GM19351 (cell line): ENCODE measurements around the gene ITPRIPL1.
A peak's percentile ranks its signal among the peaks of the same experiment; 100 is the strongest.

ENCODE experiments used
- ATAC-seq: cut with Tn5 transposase; IDR thresholded peaks from one replicate; pipeline ENCODE4 v1.9.1; 2021; ENCODE audit warnings: mild to moderate bottlenecking, moderate library complexity; ENCODE audit not compliant: unreplicated experiment

Gene ITPRIPL1

GRCh38 chr2:96320728-96321622 is 4.1 kb upstream of the ITPRIPL1 start:
- peak; percentile 11 for ATAC-seq

- no peak for ATAC-seq
Measured at GRCh38 chr2:96323849-96324248, 1.3 kb upstream of the ITPRIPL1 start.

GRCh38 chr2:96324721-96325040 is 436 bp upstream of the ITPRIPL1 start:
- no peak for ATAC-seq

GRCh38 chr2:96325884-96326255 is 753 bp downstream of the ITPRIPL1 start:
- ATAC-seq, result no peak

- no peak for ATAC-seq
Measured at GRCh38 chr2:96326564-96326963, 1.4 kb downstream of the ITPRIPL1 start.

- no peak for ATAC-seq
Measured at GRCh38 chr2:96326990-96327820, 2.1 kb downstream of the ITPRIPL1 start.

- ATAC-seq, result no peak
Measured at GRCh38 chr2:96329456-96329855, 4.3 kb downstream of the ITPRIPL1 start.

- ATAC-seq, result no peak
Measured at GRCh38 chr2:96329874-96330273, 4.8 kb downstream of the ITPRIPL1 start.

- ATAC-seq, result no peak
Measured at GRCh38 chr2:96330407-96330806, 5.3 kb downstream of the ITPRIPL1 start.

- ATAC-seq, result no peak
Measured at GRCh38 chr2:96333708-96334107, 8.6 kb downstream of the ITPRIPL1 start.

GRCh38 chr2:96336104-96336775 is 11.1 kb downstream of the ITPRIPL1 start:
- no peak for ATAC-seq

- ATAC-seq, result no peak
Measured at GRCh38 chr2:96336873-96337272, 11.8 kb downstream of the ITPRIPL1 start.

- ATAC-seq, result no peak
Measured at GRCh38 chr2:96340493-96341414, 15.6 kb downstream of the ITPRIPL1 start.

- ATAC-seq, result no peak
Measured at GRCh38 chr2:96341641-96342040, 16.5 kb downstream of the ITPRIPL1 start.

- no peak for ATAC-seq
Measured at GRCh38 chr2:96342085-96342484, 17.0 kb downstream of the ITPRIPL1 start.

- peak; percentile 94 for ATAC-seq
Measured at GRCh38 chr2:96344011-96344410, 18.9 kb downstream of the ITPRIPL1 start.

- ATAC-seq, result no peak
Measured at GRCh38 chr2:96345438-96345837, 20.3 kb downstream of the ITPRIPL1 start.

GRCh38 chr2:96345868-96346462 is 20.8 kb downstream of the ITPRIPL1 start:
- ATAC-seq, result no peak

- ATAC-seq, result no peak
Measured at GRCh38 chr2:96347395-96347794, 22.3 kb downstream of the ITPRIPL1 start.

- ATAC-seq, result no peak
Measured at GRCh38 chr2:96353032-96353561, 28.0 kb downstream of the ITPRIPL1 start.
